ENCODE data around the gene SORD.
"Not testable (repeated sequence)": the region's sequence is repeated elsewhere in the genome, so short reads cannot be mapped to it uniquely, and the experiment has no call there.

The SORD gene

GRCh38 chr15:45102226-45102625, 79.2 kb downstream of the SORD start:
- Histone ChIP-seq H3K27me3 (ENCODE audit: low read length) (no peaks in the 10 kb centered on the region), H3F3A (ENCODE audit: insufficient read depth) (no peaks in the 10 kb centered on the region)

GRCh38 chr15:45104170-45104569, 81.2 kb downstream of the SORD start:
- H3K9me3 ChIP-seq (ENCODE audit: insufficient read depth, low read length); H3K27me3 ChIP-seq (ENCODE audit: low read length); H3K36me3 ChIP-seq (ENCODE audit: low read length); H3K4me2 ChIP-seq (ENCODE audit: low read depth, low read length, poor library complexity, severe bottlenecking); H3K79me2 ChIP-seq (ENCODE audit: insufficient read depth, low read length); H3K9me2 ChIP-seq (replicated peaks; ENCODE audit: insufficient read depth, low read length); H3F3A ChIP-seq (ENCODE audit: insufficient read depth); H2AFZ ChIP-seq (ENCODE audit: low read depth, low read length, severe bottlenecking); H4K20me1 ChIP-seq (ENCODE audit: low read depth, low read length); H3K4me3 ChIP-seq (ENCODE audit: insufficient read depth, low read length, poor library complexity, severe bottlenecking); H3K27ac ChIP-seq (ENCODE audit: low read depth, low read length); H3K9ac ChIP-seq (ENCODE audit: low read length): not testable (repeated sequence)

More at GRCh38 chr15:45102226-45102625, 79.2 kb downstream of the SORD start:
- TF ChIP-seq CTCF (IDR thresholded peaks at IDR 0.05; ENCODE audit: insufficient read depth, low read length, poor library complexity, severe bottlenecking) (no peak), EZH2phosphoT487 (conservative IDR thresholded peaks at IDR 0.05; ENCODE audit: low read length) (no peak)
- Histone ChIP-seq H2AFZ (ENCODE audit: low read depth, low read length, severe bottlenecking) (no peak overlapping the region), H3K9ac (ENCODE audit: low read length) (no peak overlapping the region), H3K79me2 (ENCODE audit: insufficient read depth, low read length) (no peaks in the 10 kb centered on the region), H3K4me3 (ENCODE audit: insufficient read depth, low read length, poor library complexity, severe bottlenecking) (no peak overlapping the region), H3K9me2 (replicated peaks; ENCODE audit: insufficient read depth, low read length) (no peaks in the 10 kb centered on the region), H3K27ac (ENCODE audit: low read depth, low read length) (no peak overlapping the region), H3K9me3 (ENCODE audit: insufficient read depth, low read length) (no peaks in the 10 kb centered on the region), H4K20me1 (ENCODE audit: low read depth, low read length) (no peaks in the 10 kb centered on the region), H3K4me2 (ENCODE audit: low read depth, low read length, poor library complexity, severe bottlenecking) (no peak overlapping the region), H3K36me3 (ENCODE audit: low read length) (no peaks in the 10 kb centered on the region)

DNA sequence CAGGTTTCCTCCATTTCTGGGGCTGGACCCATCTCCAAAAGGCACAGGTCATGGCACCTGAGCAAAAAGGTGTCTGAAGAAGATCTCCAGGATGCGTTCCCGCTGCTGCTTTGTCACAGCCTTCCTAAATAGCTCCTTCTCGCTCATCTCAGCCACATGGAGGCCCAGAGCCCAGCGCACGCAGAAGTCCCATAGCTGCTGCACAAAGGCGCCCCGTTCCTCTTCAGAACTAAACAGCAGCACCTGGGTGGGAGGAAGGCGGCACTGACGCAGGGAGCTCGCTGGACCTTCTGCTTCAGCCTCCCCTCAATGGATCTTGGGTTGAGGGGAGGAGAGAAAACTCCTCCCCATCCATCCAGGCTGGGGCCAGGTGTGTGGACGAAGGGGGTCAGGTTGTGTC, 82.6 kb downstream of the SORD start:
- Histone ChIP-seq H3K36me3 (ENCODE audit: low read length) (no peaks in the 10 kb centered on the region), H3F3A (ENCODE audit: insufficient read depth) (no peaks in the 10 kb centered on the region), H3K9me3 (ENCODE audit: insufficient read depth, low read length) (no peaks in the 10 kb centered on the region), H3K9me2 (replicated peaks; ENCODE audit: insufficient read depth, low read length) (no peaks in the 10 kb centered on the region), H4K20me1 (ENCODE audit: low read depth, low read length) (no peaks in the 10 kb centered on the region), H3K27ac (ENCODE audit: low read depth, low read length) (no peak overlapping the region), H3K4me2 (ENCODE audit: low read depth, low read length, poor library complexity, severe bottlenecking) (no peak overlapping the region), H3K9ac (ENCODE audit: low read length) (no peak overlapping the region), H3K27me3 (ENCODE audit: low read length) (no peaks in the 10 kb centered on the region), H2AFZ (ENCODE audit: low read depth, low read length, severe bottlenecking) (no peak overlapping the region), H3K4me3 (ENCODE audit: insufficient read depth, low read length, poor library complexity, severe bottlenecking) (no peak overlapping the region), H3K79me2 (ENCODE audit: insufficient read depth, low read length) (no peaks in the 10 kb centered on the region)
- TF ChIP-seq EZH2phosphoT487 (conservative IDR thresholded peaks at IDR 0.05; ENCODE audit: low read length) (no peak), CTCF (IDR thresholded peaks at IDR 0.05; ENCODE audit: insufficient read depth, low read length, poor library complexity, severe bottlenecking) (no peak)

DNA sequence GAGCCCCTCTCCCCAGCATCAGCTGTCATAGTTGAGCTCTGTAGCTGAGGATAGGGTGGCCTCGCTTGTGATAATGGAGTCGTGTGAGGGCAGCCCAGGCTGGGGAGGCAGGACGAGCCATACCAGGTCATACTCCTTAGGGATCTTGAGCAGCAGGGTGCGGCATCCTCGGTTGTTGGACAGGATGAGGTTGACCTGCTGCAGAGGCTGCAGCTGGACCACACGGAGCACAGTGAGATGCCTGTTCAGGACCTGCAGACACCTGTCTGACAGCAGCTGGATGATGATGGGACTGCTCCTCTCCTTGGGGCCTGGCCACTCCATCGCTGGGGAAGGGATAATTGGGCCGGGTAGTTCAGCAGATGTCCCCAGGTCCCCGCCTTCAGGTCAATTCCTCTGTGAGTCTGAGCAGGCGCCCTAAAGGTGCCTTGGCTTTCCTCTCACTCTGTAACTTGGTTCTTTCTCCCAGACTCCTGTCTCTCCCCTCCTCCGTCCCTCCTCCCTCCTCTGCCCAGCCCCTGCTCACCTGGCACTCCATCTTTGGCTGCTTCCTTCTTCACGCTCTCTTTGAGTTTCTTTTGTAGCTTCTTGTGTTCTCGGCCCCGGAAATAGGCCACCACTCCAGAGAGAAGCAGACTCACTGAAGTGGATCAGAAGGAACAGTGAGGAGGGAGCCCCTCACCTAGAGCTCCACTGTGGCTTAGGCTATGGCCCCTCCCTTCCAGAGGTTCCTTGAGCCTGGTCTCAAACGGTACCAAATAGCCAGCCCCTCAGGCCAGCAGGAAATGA, 83.2 kb downstream of the SORD start:
- Histone ChIP-seq H2AFZ (ENCODE audit: low read depth, low read length, severe bottlenecking) (no peak overlapping the region), H3K79me2 (ENCODE audit: insufficient read depth, low read length) (no peaks in the 10 kb centered on the region), H4K20me1 (ENCODE audit: low read depth, low read length) (no peaks in the 10 kb centered on the region), H3K9me2 (replicated peaks; ENCODE audit: insufficient read depth, low read length) (no peaks in the 10 kb centered on the region), H3K9ac (ENCODE audit: low read length) (no peak overlapping the region), H3K4me3 (ENCODE audit: insufficient read depth, low read length, poor library complexity, severe bottlenecking) (no peak overlapping the region), H3K36me3 (ENCODE audit: low read length) (no peaks in the 10 kb centered on the region), H3F3A (ENCODE audit: insufficient read depth) (no peaks in the 10 kb centered on the region), H3K27me3 (ENCODE audit: low read length) (no peaks in the 10 kb centered on the region), H3K9me3 (ENCODE audit: insufficient read depth, low read length) (no peaks in the 10 kb centered on the region), H3K27ac (ENCODE audit: low read depth, low read length) (no peak overlapping the region), H3K4me2 (ENCODE audit: low read depth, low read length, poor library complexity, severe bottlenecking) (no peak overlapping the region)
- no peak for TF ChIP-seq CTCF (IDR thresholded peaks at IDR 0.05; ENCODE audit: insufficient read depth, low read length, poor library complexity, severe bottlenecking)
- TF ChIP-seq EZH2phosphoT487 (conservative IDR thresholded peaks at IDR 0.05; ENCODE audit: low read length): no peak
